ENCODE measurements around the gene ASGR2.
"Not testable (repeated sequence)": the region's sequence is repeated elsewhere in the genome, so short reads cannot be mapped to it uniquely, and the experiment has no call there.

The ASGR2 gene

GRCh38 chr17:7100641-7101379 lies 13.8 kb downstream of the ASGR2 start:
- DNase-seq (ENCODE audit: low read depth in 2 of 2) = not testable (repeated sequence)

- DNase-seq (ENCODE audit: low read depth in 2 of 2) = no peak
Observed at GRCh38 chr17:7098802-7099459, 15.7 kb downstream of the ASGR2 start.

- DNase-seq (ENCODE audit: low read depth in 2 of 2) = no peak
Observed at GRCh38 chr17:7097940-7098339, 16.7 kb downstream of the ASGR2 start.

GRCh38 chr17:7095625-7096024 lies 19.0 kb downstream of the ASGR2 start:
- no peak for DNase-seq (ENCODE audit: low read depth in 2 of 2)

GRCh38 chr17:7094652-7095019 lies 20.0 kb downstream of the ASGR2 start:
- DNase-seq (ENCODE audit: low read depth in 2 of 2) = no peak

- DNase-seq (ENCODE audit: low read depth in 2 of 2) = not testable (repeated sequence)
Observed at GRCh38 chr17:7091311-7092005, 23.2 kb downstream of the ASGR2 start.

GRCh38 chr17:7089570-7089969 lies 25.1 kb downstream of the ASGR2 start:
- not testable (repeated sequence) for DNase-seq (ENCODE audit: low read depth in 2 of 2)

- DNase-seq (ENCODE audit: low read depth in 2 of 2) = not testable (repeated sequence)
Observed at GRCh38 chr17:7088442-7088841, 26.2 kb downstream of the ASGR2 start.

GRCh38 chr17:7084088-7084487 lies 30.5 kb downstream of the ASGR2 start:
- DNase-seq (ENCODE audit: low read depth in 2 of 2) = no peak

GRCh38 chr17:7083592-7083991 lies 31.0 kb downstream of the ASGR2 start:
- no peak for DNase-seq (ENCODE audit: low read depth in 2 of 2)

GRCh38 chr17:7081341-7082062 lies 33.1 kb downstream of the ASGR2 start:
- DNase-seq (ENCODE audit: low read depth in 2 of 2) = no peak

- DNase-seq (ENCODE audit: low read depth in 2 of 2) = no peak
Observed at GRCh38 chr17:7080456-7081041, 34.1 kb downstream of the ASGR2 start.

GRCh38 chr17:7079581-7080455 lies 34.8 kb downstream of the ASGR2 start, which contains the start of gene CLEC10A:
CLEC10A (minus strand) TSS chr17:7080251; CDS start chr17:7078812, 1,439 bp downstream.
- no peak for DNase-seq (ENCODE audit: low read depth in 2 of 2)

- no peak for DNase-seq (ENCODE audit: low read depth in 2 of 2)
Observed at GRCh38 chr17:7078711-7079110, 35.9 kb downstream of the ASGR2 start.

- DNase-seq (ENCODE audit: low read depth in 2 of 2) = no peak
Observed at GRCh38 chr17:7077911-7078546, 36.6 kb downstream of the ASGR2 start.

- no peak for DNase-seq (ENCODE audit: low read depth in 2 of 2)
Observed at GRCh38 chr17:7074931-7075330, 39.7 kb downstream of the ASGR2 start.

GRCh38 chr17:7072406-7072805 lies 42.2 kb downstream of the ASGR2 start:
- DNase-seq (ENCODE audit: low read depth in 2 of 2) = no peak

GRCh38 chr17:7070712-7071111 lies 43.9 kb downstream of the ASGR2 start:
- no peak for DNase-seq (ENCODE audit: low read depth in 2 of 2)

- DNase-seq (ENCODE audit: low read depth in 2 of 2) = no peak
Observed at GRCh38 chr17:7068268-7068667, 46.4 kb downstream of the ASGR2 start.

- no peak for DNase-seq (ENCODE audit: low read depth in 2 of 2)
Observed at GRCh38 chr17:7067198-7067597, 47.4 kb downstream of the ASGR2 start.
